GM06990 (cell line): ENCODE data around the gene CNTN5.
A peak's percentile ranks its signal among the peaks of the same experiment; 100 is the strongest.

ENCODE experiments used
- DNase-seq: peaks from one replicate; pipeline ENCODE4 v3.0.0-alpha.2; 2011; ENCODE audit not compliant: insufficient read length; ENCODE audit errors: extremely low read depth
- H3K27me3 ChIP-seq: replicated peaks from 2 replicates; pipeline ENCODE4 v1.6.0; 2011; ENCODE audit warnings: low read length; ENCODE audit not compliant: control insufficient read depth, insufficient read depth
- H3K36me3 ChIP-seq: 2 replicates; pipeline ENCODE4 v1.5.1; 2011; ENCODE audit warnings: low read length; ENCODE audit not compliant: control insufficient read depth, insufficient read depth
- H3K4me3 ChIP-seq: replicated peaks from 2 replicates; pipeline ENCODE4 v1.5.1; 2011; ENCODE audit warnings: low read depth, mild to moderate bottlenecking, control low read depth, low read length
- CTCF ChIP-seq: IDR thresholded peaks from 2 replicates; pipeline ENCODE4 v1.5.1; 2011; ENCODE audit warnings: low read length, control low read depth, mild to moderate bottlenecking, inconsistent platforms; ENCODE audit not compliant: insufficient read depth, poor library complexity, severe bottlenecking

The CNTN5 gene

GRCh38 chr11:100008417-100008816, 987.7 kb downstream of the CNTN5 start:
- TF ChIP-seq CTCF: no peak
- no peaks in the 10 kb centered on the region for H3K27me3 ChIP-seq
- H3K4me3 ChIP-seq: no peak overlapping the region
- no peaks in the 10 kb centered on the region for H3K36me3 ChIP-seq
- DNase-seq: no peak

- no peak for DNase-seq
- Histone ChIP-seq H3K27me3 (no peaks in the 10 kb centered on the region), H3K36me3 (no peaks in the 10 kb centered on the region), H3K4me3 (no peak overlapping the region)
- TF ChIP-seq CTCF: no peak
These were observed 989.0 kb downstream of the CNTN5 start for GRCh38 chr11:100009728-100010127.

- H3K4me3 ChIP-seq: no peak overlapping the region
- DNase-seq: no peak
These were observed 989.6 kb downstream of the CNTN5 start for GRCh38 chr11:100010393-100010792.

GRCh38 chr11:100011697-100012096, 990.9 kb downstream of the CNTN5 start:
- no peak for TF ChIP-seq CTCF
- H3K4me3 ChIP-seq: no peak overlapping the region
- H3K36me3 ChIP-seq: no peaks in the 10 kb centered on the region
- H3K27me3 ChIP-seq: no peaks in the 10 kb centered on the region
- no peak for DNase-seq

More at GRCh38 chr11:100010393-100010792, 989.6 kb downstream of the CNTN5 start:
- no peaks in the 10 kb centered on the region for H3K27me3 ChIP-seq
- H3K36me3 ChIP-seq: no peaks in the 10 kb centered on the region
- peak; percentile 35 for TF ChIP-seq CTCF

GRCh38 chr11:100013011-100013410, 992.3 kb downstream of the CNTN5 start:
- H3K36me3 ChIP-seq: no peaks in the 10 kb centered on the region
- no peak for TF ChIP-seq CTCF
- DNase-seq: no peak
- no peak overlapping the region for H3K4me3 ChIP-seq
- no peaks in the 10 kb centered on the region for H3K27me3 ChIP-seq

GRCh38 chr11:100031973-100032372, 1011.2 kb downstream of the CNTN5 start:
- no peaks in the 10 kb centered on the region for H3K27me3 ChIP-seq
- TF ChIP-seq CTCF: no peak

More at GRCh38 chr11:100031973-100032372, 1011.2 kb downstream of the CNTN5 start:
- H3K4me3 ChIP-seq: no peak overlapping the region
- DNase-seq: no peak
- no peaks in the 10 kb centered on the region for H3K36me3 ChIP-seq
